GM12878 (cell line): Measurements from ENCODE around the gene CHFR. TPM values are rescaled to one million over a fixed set of nuclear protein-coding genes. Genes with fewer than 3 reads are reported as not detected.
"Not testable (repeated sequence)": the region's sequence is repeated elsewhere in the genome, so short reads cannot be mapped to it uniquely, and the experiment has no call there.

ENCODE experiments used
- ATAC-seq: fragments of 200-7000 bp; cut with Tn5 transposase; 3 replicates; pipeline ENCODE4 v1.9.1; 2020; ENCODE audit warnings: mild to moderate bottlenecking, moderate library complexity
- BruUV-seq: library from RNA; stranded (reverse); fragments of 400-500 nt; replicated peaks from 2 replicates; lab custom pipeline; 2021; lab: Mats Ljungman, UMichigan
- CTCF ChIA-PET: fragments of 300-600 bp; sonication (Branson Sonifier 250); formaldehyde crosslinking; extraction: SDS; loops from one replicate; lab custom pipeline; 2021; ENCODE audit warnings: inconsistent platforms; lab: Yijun Ruan, JAX
- POLR2A ChIA-PET: fragments of 350-600 bp; formaldehyde crosslinking; extraction: SDS; loops from one replicate; lab custom pipeline; 2021; ENCODE audit warnings: inconsistent platforms; lab: Charles Lee
- RAD21 ChIA-PET: fragments of 300-600 bp; sonication (Branson Sonifier 250); formaldehyde crosslinking; loops from one replicate; lab custom pipeline; 2023; ENCODE audit warnings: antibody characterized with exemption; ENCODE audit not compliant: unreplicated experiment; lab: Charles Lee
- SMC1A ChIA-PET: fragments of 300-600 bp; sonication (Branson Sonifier 250); formaldehyde crosslinking; loops from one replicate; lab custom pipeline; 2023; ENCODE audit not compliant: unreplicated experiment, uncharacterized antibody; lab: Charles Lee
- DNase-seq: peaks from one replicate; pipeline ENCODE4 v3.0.0-alpha.2; 2011; ENCODE audit warnings: low read depth, low spot score
- FAIRE-seq: peaks from 3 replicates; lab custom pipeline; 2011; peaks lifted over from hg19 to GRCh38; lab: Jason Lieb, UNC
- H2AFZ ChIP-seq: 2 replicates; pipeline ENCODE4 v1.6.0; 2011; ENCODE audit warnings: low read depth, low read length, control low read depth; ENCODE audit not compliant: control insufficient read depth
- H3K27ac ChIP-seq: 2 replicates; pipeline ENCODE4 v1.5.1; 2011; ENCODE audit warnings: control low read depth; ENCODE audit not compliant: control insufficient read depth, insufficient read depth
- H3K27me3 ChIP-seq, 2 experiments: replicated peaks in 1 of 2; 2 replicates each; pipeline versions ENCODE4 v1.6.0 to v1.6.1; 2011; ENCODE audit warnings: low read length in 1 of 2; ENCODE audit not compliant: control insufficient read depth in 2 of 2, insufficient read depth in 2 of 2
- H3K36me3 ChIP-seq, 2 experiments: 2 replicates each; pipeline ENCODE4 v1.5.1; 2011; ENCODE audit warnings: low read length in 1 of 2; ENCODE audit not compliant: control insufficient read depth in 2 of 2, insufficient read depth in 2 of 2
- H3K4me1 ChIP-seq: 2 replicates; pipeline ENCODE4 v1.6.1; 2011; ENCODE audit warnings: mild to moderate bottlenecking, low read length, moderate library complexity, mixed read lengths; ENCODE audit not compliant: control insufficient read depth, insufficient read depth
- H3K4me2 ChIP-seq: 2 replicates; pipeline ENCODE4 v1.6.0; 2011; ENCODE audit warnings: control low read depth; ENCODE audit not compliant: control insufficient read depth, insufficient read depth
- H3K4me3 ChIP-seq: fragments of 200-600 bp; sonication (generic); 2 replicates; pipeline ENCODE4 v1.5.1; 2016
- H3K79me2 ChIP-seq: 2 replicates; pipeline ENCODE4 v1.6.0; 2011; ENCODE audit warnings: low read length; ENCODE audit not compliant: control insufficient read depth, insufficient read depth
- H3K9ac ChIP-seq: 2 replicates; pipeline ENCODE4 v1.8.0; 2011; ENCODE audit warnings: low read length, control low read depth, mixed read lengths; ENCODE audit not compliant: control insufficient read depth, insufficient read depth
- H3K9me3 ChIP-seq: replicated peaks from 3 replicates; pipeline ENCODE4 v1.5.1; 2011; ENCODE audit warnings: mild to moderate bottlenecking, low read length; ENCODE audit not compliant: control insufficient read depth, insufficient read depth
- H4K20me1 ChIP-seq: 2 replicates; pipeline ENCODE4 v1.6.0; 2011; ENCODE audit not compliant: control insufficient read depth, insufficient read depth
- CBX3 ChIP-seq: fragments of 200-600 bp; sonication (generic); IDR thresholded peaks from 2 replicates; pipeline ENCODE4 v1.6.1; 2016; ENCODE audit warnings: low read depth, borderline replicate concordance
- WGBS: methylation state at CpG from one replicate; pipeline ENCODE4 v1.1.6; 2016; ENCODE audit warnings: low lambda C conversion rate; ENCODE audit not compliant: insufficient replicate concordance, insufficient coverage; ENCODE audit errors: missing lambda C conversion rate; 5-methylcytosine and 5-hydroxymethylcytosine counted together
- in situ Hi-C: fragments of 300-500 bp; cut with MboI; formaldehyde crosslinking; loops from 9 replicates; pipeline ENCODE4 v1.14.3; 2018; ENCODE audit warnings: mixed read lengths
- intact Hi-C: fragments of 100-400 bp; cut with micrococcal nuclease; formaldehyde crosslinking; loops from one replicate; pipeline ENCODE4 v1.14.2; 2022; ENCODE audit not compliant: unreplicated experiment
- polyA plus RNA-seq, 11 experiments: library from polyadenylated mRNA; depleted of rRNA in 4 of 11; unstranded in 6 of 11; stranded (reverse) in 5 of 11; fragments of >200 nt; fragmentation: Nextera tagmentation in 4 of 11; fragmentation: Illumina TruSeq in 1 of 11; extraction: Ambion mirVana in 4 of 11; extraction: Trizol in 1 of 11; gene quantifications; 1 replicate in 1 of 11; 2 replicates in 10 of 11; pipeline versions ENCODE4 v1.2.1 to v1.2.3, GENCODE V29; 2011 to 2016; ENCODE audit warnings: inconsistent platforms in 2 of 11, missing spikeins in 2 of 11, low read depth in 1 of 11
- total RNA-seq, 4 experiments: library from RNA; depleted of rRNA in 3 of 4; stranded (reverse); fragments of >200 nt in 3 of 4; fragmentation: Illumina TruSeq in 1 of 4; extraction: Trizol in 1 of 4; gene quantifications; 2 replicates each; pipeline versions ENCODE4 v1.2.1 to v1.2.3, GENCODE V29; 2013 to 2021
- TF ChIP-seq, protein P1 (sequence below): fragments of 450-650 bp; formaldehyde crosslinking; IDR thresholded peaks from 2 replicates; pipeline ENCODE4 v1.5.0; 2022; ENCODE audit warnings: mild to moderate bottlenecking, missing genetic modification characterization

Gene CHFR
- total and polyA plus RNA-seq, 10 of the 15 experiments (the other 5 are each of a cell fraction or from before 2014, with no cell fraction given), result 1.1 to 49.4 (median 34.4) TPM

DNA sequence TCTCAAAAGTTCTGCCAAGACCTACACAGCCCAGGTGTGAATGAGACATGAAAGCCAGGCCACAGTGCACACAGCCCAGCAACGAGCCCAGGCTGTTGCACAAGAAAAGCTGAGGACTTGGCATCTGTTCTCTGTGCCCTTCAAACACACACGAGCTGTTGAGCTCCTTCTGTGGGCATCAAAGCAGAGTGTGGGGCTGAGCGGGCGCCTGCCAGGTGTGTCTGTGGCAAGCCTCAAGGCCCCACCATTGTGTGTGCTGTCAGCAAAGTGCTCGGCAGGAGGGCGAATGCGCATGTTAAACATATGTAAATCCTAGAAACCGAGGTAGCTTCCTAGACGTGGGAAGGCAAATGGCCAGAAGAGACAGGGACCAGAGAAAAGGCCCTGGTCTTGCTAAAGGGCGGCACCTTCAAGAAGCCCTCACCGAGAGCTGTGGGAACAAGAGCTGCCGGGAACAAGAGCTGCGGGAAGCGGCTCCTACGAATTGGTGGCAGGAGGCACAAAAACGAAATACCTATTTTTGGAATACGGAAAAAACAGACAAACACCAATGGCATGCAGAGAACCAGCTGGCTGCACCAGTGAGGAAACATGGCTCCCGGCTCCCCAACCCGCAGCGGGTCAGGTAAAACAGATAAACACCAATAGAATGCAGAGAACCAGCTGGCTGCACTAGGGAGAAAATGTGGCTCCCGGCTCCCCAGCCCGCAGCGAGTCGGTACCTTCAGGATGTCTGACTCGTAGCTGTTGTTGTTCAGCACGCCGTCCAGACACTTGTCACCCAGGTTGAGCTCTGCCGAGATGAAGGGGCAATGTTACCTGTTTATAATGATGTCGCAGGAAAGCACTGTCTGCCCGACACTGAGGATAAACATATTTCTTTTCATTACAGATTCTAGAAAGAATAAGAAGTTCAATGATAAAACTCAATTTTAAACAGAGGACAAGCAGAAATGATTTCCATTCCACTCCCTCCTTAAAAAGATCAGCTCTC is 39.7 kb downstream of the CHFR start (continued):
- TF ChIP-seq, protein P1, sequence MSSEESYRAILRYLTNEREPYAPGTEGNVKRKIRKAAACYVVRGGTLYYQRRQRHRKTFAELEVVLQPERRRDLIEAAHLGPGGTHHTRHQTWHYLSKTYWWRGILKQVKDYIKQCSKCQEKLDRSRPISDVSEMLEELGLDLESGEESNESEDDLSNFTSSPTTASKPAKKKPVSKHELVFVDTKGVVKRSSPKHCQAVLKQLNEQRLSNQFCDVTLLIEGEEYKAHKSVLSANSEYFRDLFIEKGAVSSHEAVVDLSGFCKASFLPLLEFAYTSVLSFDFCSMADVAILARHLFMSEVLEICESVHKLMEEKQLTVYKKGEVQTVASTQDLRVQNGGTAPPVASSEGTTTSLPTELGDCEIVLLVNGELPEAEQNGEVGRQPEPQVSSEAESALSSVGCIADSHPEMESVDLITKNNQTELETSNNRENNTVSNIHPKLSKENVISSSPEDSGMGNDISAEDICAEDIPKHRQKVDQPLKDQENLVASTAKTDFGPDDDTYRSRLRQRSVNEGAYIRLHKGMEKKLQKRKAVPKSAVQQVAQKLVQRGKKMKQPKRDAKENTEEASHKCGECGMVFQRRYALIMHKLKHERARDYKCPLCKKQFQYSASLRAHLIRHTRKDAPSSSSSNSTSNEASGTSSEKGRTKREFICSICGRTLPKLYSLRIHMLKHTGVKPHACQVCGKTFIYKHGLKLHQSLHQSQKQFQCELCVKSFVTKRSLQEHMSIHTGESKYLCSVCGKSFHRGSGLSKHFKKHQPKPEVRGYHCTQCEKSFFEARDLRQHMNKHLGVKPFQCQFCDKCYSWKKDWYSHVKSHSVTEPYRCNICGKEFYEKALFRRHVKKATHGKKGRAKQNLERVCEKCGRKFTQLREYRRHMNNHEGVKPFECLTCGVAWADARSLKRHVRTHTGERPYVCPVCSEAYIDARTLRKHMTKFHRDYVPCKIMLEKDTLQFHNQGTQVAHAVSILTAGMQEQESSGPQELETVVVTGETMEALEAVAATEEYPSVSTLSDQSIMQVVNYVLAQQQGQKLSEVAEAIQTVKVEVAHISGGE, result no peak
- TF ChIP-seq CBX3, result no peak
- TF ChIP-seq, all 136 proteins: peak for 0

DNA sequence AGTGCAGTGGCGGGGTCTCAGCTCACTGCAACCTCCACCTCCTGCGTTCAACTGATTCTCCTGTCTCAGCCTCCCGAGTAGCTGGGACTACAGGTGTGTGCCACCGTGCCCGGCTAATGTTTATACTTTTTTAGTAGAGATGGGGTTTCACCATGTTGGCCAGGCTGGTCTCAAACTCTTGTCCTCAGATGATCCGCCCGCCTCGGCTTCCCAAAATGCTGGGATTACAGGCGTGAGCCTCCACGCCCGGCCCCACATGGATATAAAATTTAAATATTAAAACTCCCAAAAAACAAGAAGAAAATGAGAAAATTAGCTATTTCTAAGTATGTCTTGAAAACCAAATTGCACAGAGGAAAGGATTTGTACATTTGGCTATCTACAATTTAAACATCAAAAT is 42.7 kb downstream of the CHFR start:
- peaks cover 7 to 20% of the 10 kb centered on the region in 2 experiments for H3K36me3 ChIP-seq
- FAIRE-seq, BruUV-seq, H2AFZ ChIP-seq, POLR2A ChIA-PET, H3K9ac ChIP-seq, H3K9me3 ChIP-seq, H3K27me3 ChIP-seq, CTCF ChIA-PET, H3K4me3 ChIP-seq, H3K27ac ChIP-seq, SMC1A ChIA-PET, ATAC-seq, H3K4me1 ChIP-seq, in situ Hi-C loops, intact Hi-C loops, H3K79me2 ChIP-seq, RAD21 ChIA-PET, H3K4me2 ChIP-seq, DNase-seq, H4K20me1 ChIP-seq: not testable (repeated sequence)
- 99% methylated on average over 11 of the region's 11 CpGs for WGBS
